GM18507 (cell line): ENCODE measurements around the gene NAMPT.
"Not testable (repeated sequence)": the region's sequence is repeated elsewhere in the genome, so short reads cannot be mapped to it uniquely, and the experiment has no call there.

ENCODE experiments used
- DNase-seq: peaks from one replicate; pipeline ENCODE4 v3.0.0; 2011; ENCODE audit warnings: low read depth; ENCODE audit not compliant: insufficient read length; ENCODE audit errors: extremely low spot score
- FAIRE-seq: peaks from 2 replicates; lab custom pipeline; 2011; peaks lifted over from hg19 to GRCh38; lab: Jason Lieb, UNC

NAMPT gene

DNA sequence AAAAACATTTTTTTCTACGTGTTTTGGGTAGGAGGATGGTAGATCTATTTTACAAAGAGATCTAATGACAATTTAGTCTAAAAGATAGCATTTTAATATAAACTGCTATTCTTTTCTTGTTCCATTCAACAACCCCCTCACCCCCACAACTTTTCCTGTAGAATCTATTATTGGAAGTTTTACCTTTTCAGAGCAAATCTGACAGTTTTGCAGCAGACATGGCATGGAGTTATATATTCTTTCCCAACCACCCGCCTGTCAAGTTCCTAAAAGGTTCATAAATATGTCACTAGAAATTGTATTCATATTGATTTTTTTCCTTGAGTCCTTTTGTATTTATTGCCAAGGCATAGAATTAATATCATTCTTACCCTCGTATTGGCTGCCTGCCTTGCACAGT is 21.5 kb upstream of the NAMPT start:
- no peak for FAIRE-seq
- DNase-seq = no peak

DNA sequence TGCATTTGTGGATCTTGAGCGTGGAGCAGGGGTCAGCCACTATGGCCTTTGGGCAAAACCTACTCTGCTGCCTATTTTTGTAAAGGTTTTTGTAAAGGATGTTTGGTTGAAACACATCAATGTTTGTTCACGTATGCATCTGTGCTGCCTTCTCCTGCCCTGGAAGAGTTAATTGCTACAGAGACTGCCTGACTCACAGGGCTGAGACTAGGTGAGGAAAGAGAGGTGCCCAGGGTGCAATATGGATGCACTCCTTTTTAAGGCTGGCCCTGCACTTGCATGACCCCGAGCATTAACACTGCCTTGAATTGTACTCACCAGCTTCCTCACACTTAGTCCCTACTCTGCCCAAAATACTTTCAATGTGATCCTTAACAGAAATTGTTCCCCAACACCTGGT is 20.9 kb upstream of the NAMPT start:
- no peak for FAIRE-seq
- DNase-seq = no peak

GRCh38 chr7:106304568-106304967 is 19.8 kb upstream of the NAMPT start:
- DNase-seq (no peak), FAIRE-seq (no peak)

GRCh38 chr7:106298631-106299030 is 13.8 kb upstream of the NAMPT start:
- FAIRE-seq, DNase-seq: not testable (repeated sequence)

GRCh38 chr7:106298155-106298554 is 13.4 kb upstream of the NAMPT start:
- not testable (repeated sequence) for DNase-seq, FAIRE-seq

GRCh38 chr7:106294334-106294733 is 9.6 kb upstream of the NAMPT start:
- FAIRE-seq = no peak
- no peak for DNase-seq

DNA sequence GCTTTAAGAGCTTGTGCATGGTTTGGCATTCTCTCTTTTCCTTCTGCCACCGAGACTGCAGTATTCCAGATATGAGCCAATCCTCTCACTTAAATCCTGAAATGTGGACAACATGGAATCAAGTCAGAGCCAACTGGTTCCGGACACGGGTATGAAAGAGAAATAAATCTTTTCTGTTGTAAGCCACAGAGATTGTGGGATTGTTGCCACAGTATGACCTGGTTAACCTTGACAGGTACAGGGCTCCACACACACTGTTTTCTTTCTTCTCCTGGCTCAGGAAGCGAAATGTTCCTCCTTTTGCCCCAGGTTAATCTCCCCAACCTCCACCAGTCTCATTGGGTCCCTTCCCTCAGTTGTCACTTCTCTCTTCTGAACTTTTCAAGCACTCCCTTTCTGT is 6.5 kb upstream of the NAMPT start:
- FAIRE-seq = no peak

GRCh38 chr7:106290319-106290718 is 5.5 kb upstream of the NAMPT start:
- FAIRE-seq (no peak), DNase-seq (no peak)

More for the DNA sequence above, 6.5 kb upstream of the NAMPT start:
- DNase-seq = no peak

- FAIRE-seq (no peak), DNase-seq (no peak)
Measured at GRCh38 chr7:106289848-106290247, 5.1 kb upstream of the NAMPT start.

GRCh38 chr7:106288263-106288662 is 3.5 kb upstream of the NAMPT start:
- FAIRE-seq (no peak), DNase-seq (no peak)

DNA sequence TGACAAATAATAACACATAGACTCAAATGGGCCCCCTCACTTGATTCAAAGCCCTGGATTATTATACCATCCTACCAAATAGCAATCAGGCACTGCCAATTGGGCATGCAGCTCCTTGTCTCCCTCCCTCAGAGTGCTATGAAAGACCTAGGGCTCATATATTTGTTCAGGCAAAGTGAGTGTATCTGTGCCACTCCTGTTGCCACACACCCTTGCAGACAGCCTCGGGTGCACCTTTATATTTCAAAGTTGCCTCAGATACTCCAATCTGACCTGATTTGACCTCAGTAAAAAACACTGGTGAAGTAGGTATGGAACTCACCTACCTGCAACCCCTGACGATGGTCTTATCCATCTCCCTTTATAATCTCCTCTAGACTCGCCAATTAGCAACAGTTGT is 3.0 kb upstream of the NAMPT start:
- no peak for FAIRE-seq
- no peak for DNase-seq

- DNase-seq (peak; percentile 50), FAIRE-seq (peak; percentile 94)
Measured at GRCh38 chr7:106285855-106286492, 1.2 kb upstream of the NAMPT start.

- DNase-seq (peak; percentile 81), FAIRE-seq (peak; percentile 99)
Measured at GRCh38 chr7:106285051-106285854, 470 bp upstream of the NAMPT start.

- DNase-seq = no peak
Measured at GRCh38 chr7:106283831-106284713, 711 bp downstream of the NAMPT start.

GRCh38 chr7:106283501-106283830 is 1.3 kb downstream of the NAMPT start:
- DNase-seq = no peak
- no peak for FAIRE-seq

More at GRCh38 chr7:106283831-106284713, 711 bp downstream of the NAMPT start:
- FAIRE-seq = peak; percentile 84

- FAIRE-seq = peak; percentile 46
- no peak for DNase-seq
Measured at GRCh38 chr7:106282852-106283251, 1.9 kb downstream of the NAMPT start.

DNA sequence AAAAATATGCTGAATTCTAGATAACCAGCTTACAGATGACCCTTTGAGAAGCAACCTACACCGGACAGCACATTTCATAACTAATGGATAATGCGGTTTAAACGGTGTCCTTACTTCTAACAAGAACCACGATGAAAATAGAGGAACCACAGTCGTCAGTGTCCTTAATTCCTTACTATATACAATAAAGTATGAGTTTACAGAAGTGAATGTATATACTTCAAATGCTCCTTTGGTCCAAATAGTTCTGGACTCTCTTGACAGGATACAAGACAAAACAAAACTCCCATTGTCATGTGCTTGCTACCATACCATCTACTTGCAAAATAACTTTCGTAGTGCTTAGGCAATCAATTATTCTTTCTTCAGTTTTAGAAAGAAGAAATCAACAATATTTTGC is 2.4 kb downstream of the NAMPT start:
- peak; percentile 58 for FAIRE-seq
- no peak for DNase-seq

DNA sequence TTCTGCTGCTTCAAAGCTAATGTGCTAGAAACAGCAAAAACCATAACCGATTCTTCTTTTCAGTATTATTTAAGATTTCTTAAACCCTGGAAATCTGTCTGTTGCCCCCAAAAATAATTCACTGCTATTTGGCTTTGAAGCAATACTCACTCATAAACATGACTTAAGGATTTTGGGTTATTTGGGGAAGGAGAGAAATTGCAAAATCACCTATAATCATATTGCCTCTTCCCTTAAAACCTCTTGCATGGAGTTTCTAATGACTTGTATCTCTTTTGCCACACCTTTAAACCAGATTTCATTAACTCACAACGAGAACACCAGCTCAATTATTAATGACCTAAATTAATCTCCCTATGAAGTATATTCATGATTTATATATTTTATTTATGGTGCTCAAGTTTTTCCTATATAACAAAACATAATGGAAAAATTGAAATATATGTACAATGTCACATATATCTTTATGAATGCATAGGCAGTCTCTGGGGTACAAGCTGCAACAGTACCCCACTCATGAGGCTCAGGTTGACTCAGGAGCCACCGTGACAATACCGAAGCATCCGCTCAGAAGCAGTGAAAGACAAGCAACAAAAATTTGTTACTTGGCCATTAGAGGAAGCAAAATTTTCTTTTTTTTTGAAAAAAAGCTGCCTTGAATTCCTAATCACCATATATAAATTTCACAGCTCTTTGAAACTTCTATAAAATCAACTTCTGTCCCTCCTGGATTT is 3.0 kb downstream of the NAMPT start:
- DNase-seq = no peak
- no peak for FAIRE-seq

- no peak for FAIRE-seq
- DNase-seq = no peak
Measured at GRCh38 chr7:106281127-106281526, 3.7 kb downstream of the NAMPT start.
